Lower lobe of right lung (tissue), 2 donors: ENCODE results near the gene PPP1R9A. TPM values are rescaled to one million over a fixed set of nuclear protein-coding genes. Genes with fewer than 3 reads are reported as not detected.

Experiments used
- ATAC-seq, 2 donors: fragments of 200-7000 bp; cut with Tn5 transposase; one replicate each; pipeline ENCODE4 v1.9.1; 2020 to 2022; ENCODE audit warnings: mild to moderate bottlenecking in 2 of 2, moderate library complexity in 2 of 2
- DNase-seq: peaks from one replicate; pipeline ENCODE4 v3.0.0-alpha.2; 2020
- H3K27ac ChIP-seq: fragments of 200-600 bp; one replicate; pipeline ENCODE4 v1.8.0; 2022
- H3K27me3 ChIP-seq: fragments of 200-600 bp; one replicate; pipeline ENCODE4 v1.8.0; 2022; ENCODE audit warnings: low read depth
- H3K36me3 ChIP-seq: fragments of 200-600 bp; one replicate; pipeline ENCODE4 v1.8.0; 2022; ENCODE audit warnings: mild to moderate bottlenecking
- H3K4me1 ChIP-seq: fragments of 200-600 bp; one replicate; pipeline ENCODE4 v1.8.0; 2022
- H3K4me3 ChIP-seq: fragments of 200-600 bp; one replicate; pipeline ENCODE4 v1.8.0; 2022; ENCODE audit warnings: mild to moderate bottlenecking
- H3K9me3 ChIP-seq: fragments of 200-600 bp; one replicate; pipeline ENCODE4 v1.8.0; 2022
- CTCF ChIP-seq: fragments of 200-600 bp; IDR thresholded peaks from one replicate; pipeline ENCODE4 v1.8.0; 2022; ENCODE audit warnings: antibody characterized with exemption, mild to moderate bottlenecking
- intact Hi-C: fragments of 100-400 bp; cut with DNase I; formaldehyde crosslinking; loops from one replicate; pipeline ENCODE4 v1.11.0; 2022
- total RNA-seq: library from RNA; stranded (reverse); fragmentation: NEBNext Ultra II Directional; extraction: Animal tissue kit (Norgen Biotek cat#: 25700); gene quantifications from one replicate; pipeline ENCODE4 v1.2.1, GENCODE V29; 2021
- donor health status: DM: no; HTN: yes; CAD: no; lungs with severe emphysema.

The PPP1R9A gene
- total RNA-seq, 1 donor from 2014 or later, result 28.9 TPM

GRCh38 chr7:94975336-94975735 is 67.9 kb downstream of the PPP1R9A start:
- intact Hi-C loops, result no loop called here
- ATAC-seq, result peak in 1 of 2 donors; percentile 49
- H3K4me3 ChIP-seq, result no peak overlapping the region
- DNase-seq, result no peak
- H3K27me3 ChIP-seq, result no peaks in the 10 kb centered on the region
- H3K27ac ChIP-seq, result no peak overlapping the region
- no peaks in the 10 kb centered on the region for H3K9me3 ChIP-seq
- H3K36me3 ChIP-seq, result no peaks in the 10 kb centered on the region
- H3K4me1 ChIP-seq, result peaks cover 23% of the 10 kb centered on the region
- no peak for TF ChIP-seq CTCF

GRCh38 chr7:94980418-94981142 is 73.2 kb downstream of the PPP1R9A start:
- TF ChIP-seq CTCF, result no peak
- peak; percentile 34 to 70 for ATAC-seq
- Histone ChIP-seq H3K36me3 (no peaks in the 10 kb centered on the region), H3K9me3 (no peaks in the 10 kb centered on the region), H3K4me3 (no peak overlapping the region), H3K4me1 (peaks cover 6% of the 10 kb centered on the region), H3K27me3 (no peaks in the 10 kb centered on the region), H3K27ac (no peak overlapping the region)
- no peak for DNase-seq
- intact Hi-C loops, result no loop called here

GRCh38 chr7:94995921-94996320 is 88.5 kb downstream of the PPP1R9A start:
- H3K4me3 ChIP-seq, result no peak overlapping the region
- no peaks in the 10 kb centered on the region for H3K4me1 ChIP-seq
- DNase-seq (no peak), ATAC-seq (no peak)
- intact Hi-C loops, result no loop called here
- no peak for TF ChIP-seq CTCF
- no peak overlapping the region for H3K27ac ChIP-seq
- H3K36me3 ChIP-seq, result no peaks in the 10 kb centered on the region
- no peaks in the 10 kb centered on the region for H3K9me3 ChIP-seq
- no peaks in the 10 kb centered on the region for H3K27me3 ChIP-seq

GRCh38 chr7:94996369-94996768 is 89.0 kb downstream of the PPP1R9A start:
- no peaks in the 10 kb centered on the region for H3K27me3 ChIP-seq
- H3K27ac ChIP-seq, result no peak overlapping the region
- no peak overlapping the region for H3K4me3 ChIP-seq
- TF ChIP-seq CTCF, result no peak
- H3K36me3 ChIP-seq, result no peaks in the 10 kb centered on the region
- intact Hi-C loops, result no loop called here
- no peaks in the 10 kb centered on the region for H3K4me1 ChIP-seq
- H3K9me3 ChIP-seq, result no peaks in the 10 kb centered on the region
- ATAC-seq (no peak), DNase-seq (no peak)

- H3K9me3 ChIP-seq, result no peaks in the 10 kb centered on the region
- peak; percentile 13 to 21 for ATAC-seq
- H3K4me3 ChIP-seq, result no peak overlapping the region
- intact Hi-C loops, result no loop called here
- H3K27me3 ChIP-seq, result no peaks in the 10 kb centered on the region
- no peak for TF ChIP-seq CTCF
- no peak overlapping the region for H3K27ac ChIP-seq
- no peak for DNase-seq
- no peaks in the 10 kb centered on the region for H3K4me1 ChIP-seq
- H3K36me3 ChIP-seq, result no peaks in the 10 kb centered on the region
Observed at GRCh38 chr7:94997547-94997946, 90.2 kb downstream of the PPP1R9A start.
